ENCODE results near the gene NPIPB8. TPM values are rescaled to one million over a fixed set of nuclear protein-coding genes. Genes with fewer than 3 reads are reported as not detected.
"Not testable (repeated sequence)": the region's sequence is repeated elsewhere in the genome, so short reads cannot be mapped to it uniquely, and the experiment has no call there.

The NPIPB8 gene
- total RNA-seq, 2 donors from 2014 or later: 2.7 TPM; not detected in 1

- not testable (repeated sequence) for H3K4me1 Mint-ChIP-seq (ENCODE audit: low read depth); H3K36me3 Mint-ChIP-seq (ENCODE audit: insufficient read depth in 2 of 2); H3K9me3 Mint-ChIP-seq; DNase-seq; H3K27ac Mint-ChIP-seq; ATAC-seq (replicated peaks in 1 of 2); H3K4me3 Mint-ChIP-seq; H3K27me3 Mint-ChIP-seq (ENCODE audit: low read depth)
Observed at GRCh38 chr16:28701384-28701783, 63.5 kb downstream of the NPIPB8 start.

GRCh38 chr16:28704246-28704645, 66.4 kb downstream of the NPIPB8 start:
- H3K4me1 Mint-ChIP-seq (ENCODE audit: low read depth); ATAC-seq (replicated peaks in 1 of 2); H3K4me3 Mint-ChIP-seq; H3K9me3 Mint-ChIP-seq; H3K27ac Mint-ChIP-seq; H3K27me3 Mint-ChIP-seq (ENCODE audit: low read depth); H3K36me3 Mint-ChIP-seq (ENCODE audit: insufficient read depth in 2 of 2); DNase-seq: not testable (repeated sequence)

Other genes starting within 250 kb of the NPIPB8 start
- gene EIF3CL, start 234.2 kb upstream of the NPIPB8 start, total RNA-seq: 100 to 1,000 TPM in 1 of 2 donors, 10 to 100 TPM in 1; 60.6 to 107 TPM
- under 1 TPM in 1 of 2 donors, not detected in 1; 0.48 TPM for gene NPIPB7, start 165.7 kb upstream of the NPIPB8 start, total RNA-seq
- gene CLN3, start 146.0 kb upstream of the NPIPB8 start, total RNA-seq: 10 to 100 TPM; 22.4 to 30.1 TPM
- 1 to 10 TPM; 2.7 to 3.2 TPM for gene APOBR, start 143.4 kb upstream of the NPIPB8 start, total RNA-seq
- not detected for gene IL27, start 131.2 kb upstream of the NPIPB8 start, total RNA-seq
- not detected for gene NUPR1, start 99.1 kb upstream of the NPIPB8 start, total RNA-seq
- 10 to 100 TPM; 42.4 to 60.0 TPM for gene SGF29, start 84.1 kb upstream of the NPIPB8 start, total RNA-seq
- 1 to 10 TPM in 1 of 2 donors, under 1 TPM in 1; 0.25 to 1.2 TPM for gene SULT1A2, start 41.0 kb upstream of the NPIPB8 start, total RNA-seq
- gene SULT1A1, start 28.0 kb upstream of the NPIPB8 start, total RNA-seq: 10 to 100 TPM; 12.7 to 18.6 TPM
- gene EIF3C, start 73.4 kb downstream of the NPIPB8 start, total RNA-seq: 100 to 1,000 TPM; 470 to 660 TPM
- 1 to 10 TPM; 3.4 to 4.1 TPM for gene NPIPB9, start 113.7 kb downstream of the NPIPB8 start, total RNA-seq
- gene ATXN2L, start 184.9 kb downstream of the NPIPB8 start, total RNA-seq: 100 to 1,000 TPM; 456 to 594 TPM
- 100 to 1,000 TPM; 172 to 220 TPM for gene TUFM, start 208.3 kb downstream of the NPIPB8 start, total RNA-seq
- gene SH2B1, start 225.8 kb downstream of the NPIPB8 start, total RNA-seq: 10 to 100 TPM; 46.7 to 48.1 TPM
- 1 to 10 TPM; 6.1 to 8.4 TPM for gene ATP2A1, start 240.4 kb downstream of the NPIPB8 start, total RNA-seq